NCI-H748 (cell line): Measurements from ENCODE around the gene TMEM127.
"Not testable (repeated sequence)": the region's sequence is repeated elsewhere in the genome, so short reads cannot be mapped to it uniquely, and the experiment has no call there.

ENCODE experiments used
- DNase-seq: peaks from one replicate; lab custom pipeline; 2025; ENCODE audit not compliant: unreplicated experiment; lab: John Stamatoyannopoulos, UW

TMEM127 gene

GRCh38 chr2:96264656-96265348, 995 bp downstream of the TMEM127 start:
- peak; percentile 18 for DNase-seq

GRCh38 chr2:96264086-96264485, 1.7 kb downstream of the TMEM127 start:
- DNase-seq = no peak

- no peak for DNase-seq
Observed at GRCh38 chr2:96262306-96262705, 3.5 kb downstream of the TMEM127 start.

GRCh38 chr2:96261328-96262003, 4.3 kb downstream of the TMEM127 start:
- no peak for DNase-seq

- DNase-seq = peak; percentile 1
Observed at GRCh38 chr2:96260387-96261260, 5.2 kb downstream of the TMEM127 start.

- no peak for DNase-seq
Observed at GRCh38 chr2:96259497-96259921, 6.3 kb downstream of the TMEM127 start.

- no peak for DNase-seq
Observed at GRCh38 chr2:96258166-96259022, 7.4 kb downstream of the TMEM127 start.

- not testable (repeated sequence) for DNase-seq
Observed at GRCh38 chr2:96257744-96258143, 8.1 kb downstream of the TMEM127 start.

GRCh38 chr2:96256611-96257113, 9.1 kb downstream of the TMEM127 start:
- no peak for DNase-seq

GRCh38 chr2:96254571-96254970, 11.2 kb downstream of the TMEM127 start:
- DNase-seq = no peak

GRCh38 chr2:96253006-96253405, 12.8 kb downstream of the TMEM127 start:
- DNase-seq = no peak

GRCh38 chr2:96252526-96252925, 13.3 kb downstream of the TMEM127 start:
- DNase-seq = no peak

GRCh38 chr2:96251721-96252292, 14.0 kb downstream of the TMEM127 start:
- no peak for DNase-seq

GRCh38 chr2:96250188-96250587, 15.6 kb downstream of the TMEM127 start:
- no peak for DNase-seq

GRCh38 chr2:96249654-96250053, 16.1 kb downstream of the TMEM127 start:
- DNase-seq = no peak

- no peak for DNase-seq
Observed at GRCh38 chr2:96248624-96249023, 17.2 kb downstream of the TMEM127 start.

GRCh38 chr2:96247896-96248295, 17.9 kb downstream of the TMEM127 start:
- DNase-seq = no peak

- no peak for DNase-seq
Observed at GRCh38 chr2:96247009-96247408, 18.8 kb downstream of the TMEM127 start.

- DNase-seq = no peak
Observed at GRCh38 chr2:96245609-96246390, 20.0 kb downstream of the TMEM127 start.
